Activated T-cell treated with anti-CD3 and anti-CD28 coated beads, Interleukin-2, amount 50 U/mL, for 1 hour (primary cell): ENCODE data around the gene TPRG1L.

Experiments
- DNase-seq: peaks from one replicate; pipeline ENCODE4 v3.0.0-alpha.2; 2020

TPRG1L gene

DNA sequence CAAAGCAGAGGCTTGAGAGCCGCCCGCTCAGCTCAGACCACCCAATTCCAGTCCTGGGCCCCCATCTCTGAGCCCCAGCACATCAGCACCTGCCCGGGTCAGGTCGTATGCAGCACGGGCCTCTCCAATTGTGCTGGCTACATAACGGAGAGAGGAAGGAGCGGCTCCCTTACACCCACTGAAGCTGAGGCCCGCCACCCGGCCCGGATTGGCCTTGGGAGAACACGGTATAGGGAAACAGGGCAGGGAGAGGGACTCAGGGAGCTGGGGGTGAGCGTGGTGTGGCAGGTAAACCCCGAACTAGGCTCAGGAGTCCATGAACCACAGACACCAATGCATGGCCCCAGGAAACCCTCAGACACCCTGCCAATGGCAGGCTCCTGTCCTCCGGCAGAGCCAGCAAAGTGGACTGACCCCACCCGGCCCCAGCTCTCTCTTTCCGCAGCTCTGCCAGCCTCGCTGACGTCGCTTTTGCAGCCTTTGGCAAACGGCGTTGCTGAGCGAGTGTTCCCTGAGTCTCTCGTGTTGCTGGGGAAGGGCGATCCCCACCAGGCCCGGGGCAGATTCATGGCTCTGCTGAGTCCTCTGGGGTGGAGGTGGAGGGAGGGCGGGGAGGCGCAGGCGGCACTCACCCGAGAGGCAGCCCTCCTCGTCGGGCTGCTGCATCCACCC, 30.0 kb upstream of the TPRG1L start:
- no peak for DNase-seq

DNA sequence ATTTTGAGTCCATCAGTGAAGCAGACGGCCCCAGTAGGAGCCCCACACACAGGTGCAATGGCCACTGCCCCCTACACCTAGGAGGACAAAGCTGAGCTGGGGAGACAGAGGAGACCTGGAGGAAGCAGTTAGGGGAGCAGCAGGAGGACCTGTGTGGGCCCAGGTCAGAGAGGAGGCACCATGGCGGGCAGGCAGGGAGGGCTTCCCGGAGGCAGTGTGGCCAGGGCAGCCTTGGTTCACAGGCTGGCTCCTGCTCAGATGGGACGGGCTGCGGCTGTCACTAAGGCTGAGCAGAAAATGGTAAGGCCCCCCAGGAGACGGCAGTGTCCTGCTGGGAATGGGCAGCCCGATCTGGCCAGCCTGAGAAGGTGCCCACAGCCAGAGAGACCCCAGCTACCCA, 28.9 kb upstream of the TPRG1L start:
- DNase-seq, result no peak

DNA sequence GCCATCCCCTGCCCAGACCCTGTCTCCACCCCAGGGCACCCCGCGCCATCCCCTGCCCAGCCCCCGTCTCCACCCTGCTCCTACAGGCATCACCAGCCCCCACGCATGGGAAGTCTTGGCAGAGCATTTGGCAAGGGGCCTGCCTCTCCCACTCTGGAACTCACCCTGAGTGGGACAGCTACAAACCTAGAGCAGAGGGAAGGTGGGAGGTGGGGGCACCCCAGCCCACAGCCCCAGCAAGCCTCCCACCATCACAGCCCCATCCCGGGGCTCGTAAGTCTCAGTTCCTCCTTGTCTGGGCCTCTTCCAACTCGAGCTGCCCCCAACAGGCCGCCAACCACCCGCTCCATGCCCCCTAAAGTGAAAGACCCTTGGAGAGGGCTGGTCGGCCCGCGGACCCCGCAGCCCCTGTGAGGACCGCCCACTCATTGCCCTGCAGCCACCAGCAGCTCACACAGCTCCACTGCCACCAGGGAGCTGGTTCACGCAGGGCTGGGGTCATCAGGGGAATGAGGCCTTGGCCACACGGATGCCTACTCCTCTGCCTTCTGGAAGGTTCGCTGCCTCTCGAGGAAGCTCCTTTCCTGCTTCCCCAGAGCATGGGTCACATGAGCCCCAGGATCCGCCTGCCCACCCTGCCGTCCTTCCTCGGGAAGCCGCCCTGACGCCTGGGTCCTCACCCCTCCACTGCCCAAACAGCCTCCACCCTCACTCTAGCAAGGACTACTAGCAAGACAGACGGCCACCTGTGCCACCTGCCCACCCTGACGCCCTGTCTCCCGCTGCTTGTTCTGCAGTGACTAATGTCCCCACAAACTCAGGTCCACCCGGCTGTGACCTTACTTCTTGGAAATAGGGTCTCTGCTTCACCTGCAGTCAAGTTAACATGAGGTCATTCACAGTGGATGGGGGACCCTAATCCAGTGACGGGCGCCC, 27.9 kb upstream of the TPRG1L start:
- DNase-seq, result peak; percentile 28

DNA sequence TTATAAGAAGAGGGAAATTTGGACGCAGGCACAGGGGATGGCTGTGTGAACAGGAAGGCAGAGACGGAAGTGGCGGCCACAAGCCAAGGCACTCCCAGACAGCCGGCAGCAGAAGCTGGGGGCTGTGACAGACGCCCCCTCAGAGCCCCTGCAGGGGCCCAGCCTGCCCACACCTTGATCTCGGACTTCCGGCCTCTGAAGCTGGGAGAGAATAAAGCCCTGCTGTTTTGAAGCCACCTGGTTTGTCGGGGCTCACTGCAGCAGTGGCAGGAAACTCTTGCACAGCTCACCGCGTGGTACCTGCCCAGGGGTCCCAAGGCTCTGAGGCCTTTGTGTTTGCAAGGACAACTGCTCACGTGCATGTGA, 27.2 kb upstream of the TPRG1L start:
- DNase-seq, result peak; percentile 31

DNA sequence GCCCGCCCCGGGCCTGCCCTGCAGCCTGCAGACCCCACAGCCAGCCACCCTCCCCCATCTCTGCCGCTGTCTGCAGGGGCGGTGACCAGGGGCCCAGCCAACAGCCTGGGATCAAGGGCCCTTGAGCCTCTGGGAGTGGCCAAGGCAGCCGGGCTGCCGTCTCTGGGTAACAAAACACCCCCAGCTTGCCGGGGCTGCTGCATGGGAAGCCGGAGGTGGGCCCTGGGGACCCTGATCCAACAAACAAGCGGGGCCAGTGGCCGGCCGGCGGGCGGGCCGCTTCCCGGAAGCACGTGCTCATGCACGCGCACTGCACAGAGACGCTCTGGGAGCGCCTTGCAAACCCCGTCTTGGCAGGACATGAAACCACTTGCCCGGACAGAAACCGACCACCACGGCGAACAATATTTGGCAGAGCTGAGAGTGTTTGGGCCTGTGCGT, 26.7 kb upstream of the TPRG1L start:
- DNase-seq, result no peak

DNA sequence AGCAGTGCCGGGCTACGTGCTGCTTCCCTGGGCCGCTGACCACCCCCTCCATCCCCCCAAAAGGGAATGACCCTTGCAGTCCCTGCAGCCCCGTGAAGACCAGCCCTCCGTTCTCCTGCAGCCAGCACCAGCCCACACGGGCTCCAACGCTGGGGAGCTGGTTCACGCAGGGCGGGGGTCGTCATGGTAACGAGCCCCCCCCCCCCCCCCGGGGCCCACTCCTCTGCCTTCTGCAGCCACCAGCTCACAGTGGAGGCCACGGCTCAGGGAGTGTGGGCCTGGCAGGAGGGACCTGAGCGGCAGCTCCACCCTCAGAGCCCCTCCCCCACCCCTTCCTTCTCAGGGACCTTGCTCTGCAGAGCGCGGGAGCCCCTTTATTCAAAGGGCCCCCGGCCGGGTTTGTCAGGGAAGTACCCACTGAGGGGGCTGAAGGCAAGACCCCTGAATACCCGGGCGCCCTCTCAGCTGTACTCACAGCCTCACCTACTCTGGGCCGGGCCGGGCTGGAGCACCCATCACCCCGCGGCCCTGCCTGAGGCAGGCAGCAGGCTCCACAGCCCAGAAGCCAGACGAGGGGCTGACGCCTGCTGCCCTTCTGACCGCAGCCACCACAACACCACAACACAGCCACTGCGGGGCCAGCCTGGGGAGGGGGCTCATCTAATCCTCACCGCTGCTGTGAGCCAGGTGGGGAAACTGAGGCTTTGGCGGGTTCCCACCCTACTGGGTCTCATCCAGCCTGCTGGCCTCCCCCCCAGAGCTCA, 26.1 kb upstream of the TPRG1L start:
- DNase-seq, result no peak

DNA sequence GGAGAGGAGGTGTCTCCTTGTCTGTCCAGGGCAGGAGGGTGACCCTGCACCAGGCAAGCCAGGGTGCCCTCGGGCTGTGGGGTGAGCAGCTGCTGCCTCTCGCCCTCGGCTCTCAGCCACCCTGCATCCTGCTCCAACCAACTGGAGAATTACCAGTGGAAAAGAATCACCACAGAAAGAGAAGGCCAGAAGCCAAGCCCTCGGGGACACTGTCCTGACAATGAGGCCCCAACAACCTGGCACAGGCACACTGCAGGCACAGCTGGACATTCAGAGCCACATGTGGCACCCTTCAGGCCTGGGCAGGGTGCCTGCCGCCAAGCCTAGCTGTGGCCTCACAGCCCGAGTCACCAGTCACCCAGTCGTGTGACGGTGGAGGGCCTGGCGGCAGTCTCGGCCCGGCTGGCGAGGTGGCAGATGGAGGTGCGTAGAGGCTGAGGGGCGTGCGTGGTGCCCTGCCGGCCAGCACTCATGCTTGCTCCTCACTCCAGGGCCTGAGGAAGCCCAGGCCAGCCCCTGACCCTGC, 25.5 kb upstream of the TPRG1L start:
- DNase-seq, result no peak

DNA sequence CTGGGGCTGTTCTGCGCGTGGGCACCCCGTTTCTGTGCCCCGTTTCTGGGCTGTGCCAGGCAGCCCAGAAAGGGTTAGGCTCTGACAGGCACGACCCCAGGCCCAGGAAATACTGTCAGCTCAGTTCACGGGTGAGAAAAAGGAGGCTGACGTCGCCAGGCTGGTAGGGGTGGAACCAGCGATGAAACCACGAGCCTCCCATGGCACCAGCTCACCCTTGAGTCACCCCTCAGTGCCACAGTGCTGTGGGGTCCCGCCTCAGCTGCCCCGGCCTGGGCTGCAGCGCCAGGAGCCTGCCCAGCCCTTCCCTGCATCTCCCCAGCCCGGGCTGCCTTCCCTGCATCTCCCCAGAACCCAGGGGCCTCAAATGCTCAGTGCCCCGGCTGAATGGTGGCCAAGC, 25.0 kb upstream of the TPRG1L start:
- DNase-seq, result no peak

DNA sequence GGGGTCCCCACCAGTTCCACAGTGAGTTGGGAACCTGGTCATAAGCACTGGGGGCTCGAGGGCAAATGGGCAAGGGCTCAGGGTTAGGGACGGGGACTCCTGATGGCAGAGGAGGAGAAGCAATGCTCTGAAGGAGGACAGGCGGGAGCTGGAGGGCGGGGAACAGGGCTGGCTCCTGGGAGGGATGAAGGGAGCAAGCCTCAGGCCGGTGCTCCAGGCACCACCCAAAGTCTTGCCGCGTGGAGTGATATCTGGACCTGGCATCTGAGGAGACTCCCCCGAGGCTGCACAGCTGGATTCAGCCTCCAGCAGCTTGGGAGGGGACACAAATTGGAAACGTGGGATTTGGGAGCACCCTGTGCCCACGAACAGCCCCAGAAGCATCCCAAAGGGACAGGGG, 24.5 kb upstream of the TPRG1L start:
- DNase-seq, result no peak

DNA sequence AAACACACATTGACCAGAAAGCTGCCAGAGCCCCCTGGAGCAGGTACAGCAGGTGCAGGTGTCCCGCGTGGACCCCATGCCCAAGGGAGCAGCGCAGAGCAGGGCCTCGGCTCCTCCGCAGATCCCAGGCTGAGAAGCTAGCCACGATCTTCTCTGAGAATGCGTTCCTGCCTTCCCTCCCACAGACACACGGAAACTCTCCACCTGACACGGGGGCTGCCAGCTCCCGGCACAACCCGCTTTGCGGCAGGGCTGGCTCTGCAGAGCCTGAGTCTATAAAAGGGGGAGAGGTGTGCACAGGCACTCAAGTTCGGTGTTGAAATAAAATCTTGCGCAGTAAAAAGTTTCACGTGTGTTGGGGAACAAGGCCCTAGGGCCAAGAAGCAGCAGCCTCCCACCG, 23.1 kb upstream of the TPRG1L start:
- no peak for DNase-seq

DNA sequence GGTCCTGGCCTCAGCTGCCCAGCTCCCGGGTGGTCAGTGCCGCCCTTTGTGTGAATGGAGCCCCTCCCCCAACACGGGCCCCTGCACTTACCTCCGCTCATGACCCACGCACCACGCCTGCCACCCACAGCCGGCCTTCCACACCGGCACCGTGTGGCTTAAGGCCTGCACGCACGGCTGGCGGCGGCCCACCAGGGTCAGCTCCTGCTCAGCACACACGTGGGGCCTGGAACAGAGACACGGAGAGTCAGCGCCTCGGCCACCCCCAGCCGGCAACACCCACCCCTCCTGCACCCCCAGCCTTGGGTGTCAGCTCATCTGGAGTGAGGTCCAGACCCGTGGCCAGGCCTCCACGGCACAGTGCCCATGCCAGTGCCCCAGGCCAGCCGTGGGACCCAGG, 22.4 kb upstream of the TPRG1L start:
- DNase-seq, result no peak

DNA sequence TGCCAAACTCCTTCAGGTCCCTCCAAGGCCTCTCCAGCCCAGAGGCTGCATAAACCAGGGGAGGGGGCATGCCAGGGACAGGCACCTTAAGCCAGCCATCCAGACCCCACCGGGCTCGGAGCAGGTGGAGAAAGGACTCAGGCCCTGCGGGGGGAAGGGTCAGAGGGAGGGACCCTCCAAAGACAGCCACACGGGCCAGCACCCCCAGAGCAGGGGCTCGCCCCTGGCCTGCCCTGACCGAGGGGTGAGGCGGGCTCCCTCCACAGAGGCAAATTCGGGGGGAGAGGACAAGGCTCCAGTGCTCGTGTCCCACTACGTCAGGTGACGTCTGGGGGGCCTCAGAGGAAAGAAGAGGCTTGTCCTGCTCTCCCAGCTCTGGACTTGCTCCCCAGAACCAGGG, 21.7 kb upstream of the TPRG1L start:
- DNase-seq, result no peak

DNA sequence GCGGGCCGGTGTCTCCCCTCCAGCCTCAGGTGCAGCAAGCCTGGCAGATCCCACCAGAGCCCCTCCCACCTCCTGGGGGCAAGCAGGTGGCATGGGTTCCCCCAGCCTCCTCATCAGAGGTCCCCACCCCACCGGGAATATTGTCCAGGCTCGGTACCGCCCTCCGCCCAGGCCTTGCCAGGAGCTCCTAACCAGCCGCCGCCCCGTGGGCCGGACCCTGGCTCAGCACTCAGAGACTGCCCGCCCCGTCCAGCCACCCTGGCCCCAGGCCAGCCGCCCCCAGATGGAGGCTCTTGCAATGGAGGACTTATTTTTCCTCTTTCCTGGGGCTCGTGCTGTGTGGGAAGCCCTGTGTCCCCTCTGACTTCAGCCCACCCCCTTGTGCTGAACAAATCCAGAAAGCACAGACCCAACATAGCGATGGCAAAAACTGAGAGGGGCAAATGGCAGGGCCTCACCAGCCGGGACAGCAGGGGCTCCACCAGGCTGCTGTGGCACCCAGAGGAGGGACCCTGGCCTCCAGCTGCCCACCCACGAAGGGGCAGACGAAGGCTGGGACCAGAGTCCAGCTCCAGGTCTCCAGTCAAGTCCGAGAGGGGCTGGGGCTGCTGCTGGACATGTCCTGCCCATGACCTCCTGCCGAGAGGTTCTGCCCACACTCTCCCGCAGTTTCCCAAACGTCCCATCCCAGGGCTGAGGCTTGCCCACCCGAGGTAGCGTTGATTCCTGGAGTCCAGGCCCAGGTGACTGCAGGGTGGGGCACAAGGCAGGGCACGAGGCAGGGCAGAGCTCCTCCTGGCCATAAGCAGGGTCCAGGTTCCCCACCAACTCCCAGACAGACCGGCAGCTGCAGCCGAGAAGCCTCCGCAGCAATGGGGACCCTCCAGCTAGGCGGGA, 21.0 kb upstream of the TPRG1L start:
- DNase-seq, result no peak

DNA sequence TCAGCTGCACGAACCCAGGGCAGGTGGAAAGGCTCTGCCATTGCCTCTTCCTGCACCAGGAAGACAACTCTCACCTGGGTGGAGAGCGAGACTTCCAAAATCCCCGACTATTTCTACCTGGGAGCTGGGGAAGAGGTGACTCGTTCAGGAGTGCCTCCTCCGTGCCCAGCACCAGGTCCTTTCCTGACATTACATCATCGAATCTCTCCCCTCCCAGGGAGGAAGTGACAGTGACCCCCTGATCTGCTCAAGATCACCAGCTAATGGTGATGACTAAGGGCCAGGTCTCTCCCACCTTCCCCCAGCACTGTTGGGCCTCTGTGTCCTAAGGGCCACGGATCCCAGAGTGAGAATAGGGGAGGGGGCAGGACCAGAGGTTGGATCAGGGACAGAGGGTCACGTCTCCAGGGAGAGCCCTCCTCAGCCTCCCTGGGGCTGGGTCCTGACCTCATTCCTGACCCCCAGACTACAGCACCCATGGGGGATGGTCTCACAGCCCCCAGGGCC, 20.3 kb upstream of the TPRG1L start:
- DNase-seq, result no peak

DNA sequence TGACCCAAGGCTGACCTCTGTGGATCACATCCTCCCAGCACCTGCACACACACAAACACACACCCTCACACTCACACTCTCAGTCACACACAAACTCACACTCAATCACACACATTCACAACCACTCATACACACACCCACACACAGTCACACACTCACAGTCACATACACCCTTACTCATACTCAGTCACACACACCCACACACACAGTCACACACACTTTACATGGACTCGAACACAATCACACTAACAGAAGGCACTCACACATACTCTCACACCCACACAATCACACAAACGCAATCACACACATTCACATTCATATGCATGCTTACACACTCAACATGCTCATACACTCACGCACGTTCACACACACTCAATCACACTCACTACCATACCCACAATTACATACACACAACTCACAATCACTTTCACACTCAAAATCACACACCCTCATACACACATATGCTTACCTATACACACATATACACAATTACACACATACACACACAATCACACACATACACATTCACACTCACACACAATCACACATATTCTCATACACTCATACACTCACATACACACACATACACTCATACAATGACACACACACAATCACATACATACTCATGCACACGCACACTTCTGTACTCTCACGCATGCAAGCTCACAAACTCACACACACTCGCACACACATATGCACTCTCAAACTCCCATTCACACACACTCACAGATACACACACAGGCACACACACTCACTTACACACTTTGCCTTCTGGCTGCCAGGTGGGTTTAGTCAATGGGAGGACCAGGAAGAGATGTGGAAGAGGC, 19.6 kb upstream of the TPRG1L start:
- no peak for DNase-seq

DNA sequence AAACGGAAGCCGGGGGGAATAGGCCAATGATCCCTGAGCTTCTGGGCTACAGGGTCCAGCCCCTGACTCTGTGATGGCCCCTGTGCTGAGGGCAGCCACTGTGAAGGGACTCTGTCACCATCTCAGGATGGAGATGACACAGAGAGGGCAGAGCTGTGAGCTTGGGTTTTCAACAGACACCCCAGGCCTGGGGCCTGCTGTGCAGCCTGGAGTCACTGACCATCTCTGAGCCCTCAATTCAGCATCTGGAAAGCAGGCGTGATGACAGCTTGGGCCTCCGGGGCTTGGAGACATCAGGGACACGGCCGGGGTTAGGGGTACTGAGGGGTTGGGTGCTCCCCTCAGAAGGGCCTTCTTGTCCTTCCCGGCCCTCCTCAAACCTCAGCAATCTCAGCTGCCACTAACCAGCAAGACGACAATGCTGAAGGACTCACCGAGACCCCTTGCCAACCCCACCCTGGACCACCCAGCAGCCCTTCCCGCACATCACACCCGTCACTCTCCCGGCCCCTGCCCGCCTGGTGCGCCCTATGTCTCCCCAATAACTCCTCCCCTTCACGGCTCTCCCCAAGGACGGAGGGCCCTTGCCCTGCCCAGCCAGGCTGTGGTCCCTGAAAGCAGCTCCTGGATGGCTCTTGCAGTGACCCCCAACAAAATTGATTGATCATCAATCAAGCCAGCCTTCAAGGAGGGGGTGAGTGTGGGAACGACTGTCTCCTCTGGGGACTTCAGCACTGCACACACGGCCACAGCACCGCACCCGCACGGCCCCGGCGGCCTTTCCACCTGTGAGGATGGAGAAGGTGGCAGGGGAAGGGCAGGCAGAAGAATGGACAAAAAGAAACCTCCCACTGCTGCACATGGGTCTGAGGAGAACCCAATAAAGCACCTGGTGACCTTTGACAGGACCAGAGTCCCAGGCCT, 17.8 kb upstream of the TPRG1L start:
- DNase-seq, result no peak

DNA sequence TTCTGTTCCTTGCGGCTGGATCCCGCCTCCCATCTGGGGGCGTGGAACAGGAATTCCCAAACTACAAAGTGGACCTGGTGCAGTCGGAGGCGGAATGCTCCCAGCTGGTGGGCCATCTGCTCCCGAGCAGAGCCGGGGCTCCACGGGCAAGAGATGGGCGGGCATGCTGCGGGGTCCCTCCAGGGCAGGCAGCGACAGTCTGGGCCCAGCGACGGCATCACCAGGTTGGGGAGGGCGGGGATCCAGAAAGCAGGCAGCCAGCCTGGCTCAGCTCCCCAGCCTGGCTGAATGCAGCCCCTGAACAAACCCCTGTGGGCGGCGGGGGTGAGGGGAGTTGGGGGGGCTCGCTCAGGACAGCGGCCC, 17.1 kb upstream of the TPRG1L start:
- DNase-seq, result no peak

DNA sequence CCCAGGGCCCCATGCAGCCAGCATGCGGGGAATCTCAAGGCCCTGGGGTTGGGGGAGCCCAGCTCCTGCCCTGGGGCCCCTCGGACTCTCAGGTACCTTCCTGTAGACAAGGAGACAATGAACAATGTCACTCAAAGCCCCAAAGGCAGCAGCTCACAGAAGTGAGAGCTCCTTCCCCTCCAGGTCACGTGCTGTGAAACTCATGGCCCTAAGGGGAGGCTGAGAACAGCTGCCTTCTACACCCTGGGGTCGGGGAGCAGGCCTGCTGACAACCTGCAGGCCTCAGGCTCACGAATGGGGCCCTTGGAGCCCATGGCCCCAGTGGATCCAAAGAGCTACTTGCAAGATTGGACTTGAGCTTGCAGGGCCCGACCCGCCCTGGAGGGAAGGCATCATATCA, 16.7 kb upstream of the TPRG1L start:
- no peak for DNase-seq

DNA sequence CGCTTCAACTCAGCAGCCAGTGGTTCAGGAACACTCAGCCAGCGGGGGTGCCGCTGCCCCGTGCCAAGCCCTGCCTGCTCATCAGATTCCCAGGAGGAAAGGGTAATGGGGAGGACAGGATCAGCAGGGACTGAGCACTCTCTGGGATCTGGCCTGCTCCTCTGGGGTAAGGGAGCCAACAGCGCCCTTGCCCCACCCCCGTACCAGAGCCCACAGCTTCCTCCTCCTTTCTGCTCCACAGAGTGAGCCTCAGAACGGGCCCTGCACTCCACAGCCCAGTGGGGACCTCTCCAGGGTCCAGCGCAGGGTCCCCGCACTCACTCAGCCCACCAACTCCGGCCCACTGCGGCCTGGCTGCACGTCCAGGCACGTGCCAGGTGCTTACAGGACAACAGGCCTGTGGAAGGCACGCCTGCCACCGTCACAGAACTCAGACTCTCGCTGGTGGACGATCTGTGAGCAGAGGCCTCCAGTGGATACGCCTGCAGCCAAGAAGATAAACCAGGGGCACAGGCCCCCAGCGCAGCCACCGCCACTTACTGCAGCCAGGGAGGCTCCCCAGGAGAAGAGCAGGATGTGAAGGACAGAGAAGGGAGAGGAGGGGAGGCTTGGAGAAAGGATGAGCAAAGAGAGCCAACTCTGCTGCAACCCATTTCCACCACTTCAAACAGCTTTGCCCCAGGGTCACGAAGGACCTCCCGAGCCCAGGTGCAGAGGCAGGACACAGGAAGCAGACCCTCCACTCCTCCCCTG, 15.6 kb upstream of the TPRG1L start:
- DNase-seq, result no peak
